Thyroid gland (tissue), 4 donors: ENCODE results near the gene AGK. TPM values are rescaled to one million over a fixed set of nuclear protein-coding genes. Genes with fewer than 3 reads are reported as not detected.
"Not testable (repeated sequence)": the region's sequence is repeated elsewhere in the genome, so short reads cannot be mapped to it uniquely, and the experiment has no call there.

Experiments used
- DNase-seq, 2 donors: peaks; one replicate each; pipeline ENCODE4 v3.0.0-alpha.2; 2019
- H3K27ac ChIP-seq, 3 donors: fragments of 200-600 bp; sonication (generic); 1 replicate in 2 of 3; 2 replicates in 1 of 3; pipeline ENCODE4 v1.5.1; 2016 to 2019; ENCODE audit warnings: mild to moderate bottlenecking in 1 of 3, moderate library complexity in 1 of 3
- H3K27me3 ChIP-seq: fragments of 200-600 bp; sonication (generic); one replicate; pipeline ENCODE4 v1.5.1; 2019
- H3K36me3 ChIP-seq, 2 donors: fragments of 200-600 bp; sonication (generic); one replicate each; pipeline ENCODE4 v1.5.1; 2016 to 2019
- H3K4me1 ChIP-seq, 2 donors: fragments of 200-600 bp; sonication (generic); one replicate each; pipeline ENCODE4 v1.5.1; 2017 to 2019
- H3K4me3 ChIP-seq, 3 donors: fragments of 200-600 bp; sonication (generic); replicated peaks in 1 of 3; 1 replicate in 2 of 3; 2 replicates in 1 of 3; pipeline ENCODE4 v1.5.1; 2016; ENCODE audit warnings: mild to moderate bottlenecking in 1 of 3
- H3K9me3 ChIP-seq: fragments of 200-600 bp; sonication (generic); one replicate; pipeline ENCODE4 v1.5.1; 2017
- POLR2A ChIP-seq, 2 donors: fragments of 450-650 bp; IDR thresholded peaks; one replicate each; pipeline ENCODE4 v1.6.1; 2017; ENCODE audit warnings: antibody characterized with exemption in 2 of 2, mild to moderate bottlenecking in 2 of 2, moderate library complexity in 1 of 2
- WGBS, 2 donors: methylation state at CpG; one replicate each; pipeline ENCODE4 v1.1.5; 2017; 5-methylcytosine and 5-hydroxymethylcytosine counted together
- intact Hi-C: fragments of 100-400 bp; cut with DNase I; formaldehyde crosslinking; loops from one replicate; pipeline ENCODE4 v1.15.1; 2023
- total RNA-seq, 4 donors: library from RNA; depleted of rRNA; stranded (reverse); fragments of >200 nt; gene quantifications; one replicate each; pipeline ENCODE4 v1.2.3, GENCODE V29; 2016
- TF ChIP-seq, protein P1 (sequence below), 6 experiments: fragments of 200-600 bp in 3 of 6; fragments of 450-650 bp in 3 of 6; sonication (generic) in 3 of 6; IDR thresholded peaks; one replicate each; pipeline ENCODE4 v1.5.1; 2016 to 2019; ENCODE audit warnings: antibody characterized with exemption in 6 of 6, mild to moderate bottlenecking in 2 of 6, inconsistent platforms in 1 of 6, moderate library complexity in 1 of 6

Gene AGK
- total RNA-seq, 4 donors from 2014 or later: 28.2 to 36.7 (median 32.2) TPM

DNA sequence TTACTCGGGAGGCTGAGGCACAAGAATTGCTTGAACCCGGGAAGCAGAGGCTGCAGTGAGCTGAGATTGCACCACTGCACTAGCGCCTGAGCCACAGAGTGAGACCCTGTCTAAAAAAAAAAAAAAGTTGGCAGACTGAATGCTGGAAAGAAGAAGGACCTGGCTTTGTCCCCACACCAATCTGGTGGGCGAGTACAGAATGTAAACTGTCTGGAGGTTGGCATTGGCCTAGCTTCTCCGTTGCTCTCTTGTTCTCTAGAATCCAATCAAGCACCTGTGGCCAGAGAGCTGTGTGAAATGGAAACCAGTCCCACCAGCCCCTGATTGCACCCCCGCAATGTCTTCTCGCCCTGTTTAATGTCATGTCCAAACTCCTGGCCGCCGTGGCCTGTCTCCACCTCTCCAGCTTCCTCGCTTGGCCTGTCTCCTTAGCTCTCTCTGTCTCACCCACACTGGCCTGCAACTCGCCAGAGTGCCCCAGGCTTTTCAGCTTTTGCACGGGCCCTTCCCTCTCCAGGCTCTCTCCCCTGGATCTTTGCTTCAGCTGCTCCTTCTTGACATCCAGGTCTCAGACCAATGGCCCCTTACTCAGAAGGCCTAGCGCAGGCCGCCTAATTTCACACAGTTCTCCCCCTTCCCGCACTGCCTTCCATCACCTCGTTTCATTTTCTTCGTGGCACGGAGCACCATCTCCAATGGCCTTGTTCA is 670 bp upstream of the AGK start:
- Histone ChIP-seq H3K27ac (peak overlapping the region in 1 of 3 donors; percentile 43), H3K9me3 (no peaks in the 10 kb centered on the region), H3K27me3 (no peaks in the 10 kb centered on the region), H3K4me3 (peak overlapping the region; percentile 81 to 87 (median 86)), H3K36me3 (no peaks in the 10 kb centered on the region), H3K4me1 (peaks cover 8 to 15% of the 10 kb centered on the region in 2 donors)
- DNase-seq: peak; percentile 8 to 12
- intact Hi-C loops: no loop called here
- TF ChIP-seq, protein P1, sequence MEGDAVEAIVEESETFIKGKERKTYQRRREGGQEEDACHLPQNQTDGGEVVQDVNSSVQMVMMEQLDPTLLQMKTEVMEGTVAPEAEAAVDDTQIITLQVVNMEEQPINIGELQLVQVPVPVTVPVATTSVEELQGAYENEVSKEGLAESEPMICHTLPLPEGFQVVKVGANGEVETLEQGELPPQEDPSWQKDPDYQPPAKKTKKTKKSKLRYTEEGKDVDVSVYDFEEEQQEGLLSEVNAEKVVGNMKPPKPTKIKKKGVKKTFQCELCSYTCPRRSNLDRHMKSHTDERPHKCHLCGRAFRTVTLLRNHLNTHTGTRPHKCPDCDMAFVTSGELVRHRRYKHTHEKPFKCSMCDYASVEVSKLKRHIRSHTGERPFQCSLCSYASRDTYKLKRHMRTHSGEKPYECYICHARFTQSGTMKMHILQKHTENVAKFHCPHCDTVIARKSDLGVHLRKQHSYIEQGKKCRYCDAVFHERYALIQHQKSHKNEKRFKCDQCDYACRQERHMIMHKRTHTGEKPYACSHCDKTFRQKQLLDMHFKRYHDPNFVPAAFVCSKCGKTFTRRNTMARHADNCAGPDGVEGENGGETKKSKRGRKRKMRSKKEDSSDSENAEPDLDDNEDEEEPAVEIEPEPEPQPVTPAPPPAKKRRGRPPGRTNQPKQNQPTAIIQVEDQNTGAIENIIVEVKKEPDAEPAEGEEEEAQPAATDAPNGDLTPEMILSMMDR (IDR thresholded peaks at IDR 0.05): no peak
- TF ChIP-seq POLR2A (IDR thresholded peaks at IDR 0.05): no peak
- 46 to 47% methylated on average over 18 of the region's 18 CpGs for WGBS, 2 donors

DNA sequence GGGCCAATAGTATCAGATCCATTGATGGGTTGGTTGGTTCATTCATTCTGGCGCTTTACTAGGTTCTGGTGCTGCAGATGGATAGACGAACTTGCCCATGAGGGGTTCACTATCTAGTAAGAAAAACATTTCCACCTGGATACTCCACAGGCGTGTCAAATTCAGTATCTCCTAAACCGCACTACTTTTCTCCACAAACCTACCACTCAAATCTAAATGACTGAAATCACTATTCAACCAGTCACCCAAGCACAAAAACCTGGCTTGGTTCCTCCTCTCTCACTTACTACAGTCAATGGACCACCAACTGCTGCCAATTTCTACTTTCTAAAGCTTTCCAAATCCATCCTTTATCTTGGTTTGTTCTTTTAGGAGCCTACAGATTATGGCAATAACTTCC is 572 bp downstream of the AGK start:
- H3K9me3 ChIP-seq: no peaks in the 10 kb centered on the region
- peak overlapping the region in 1 of 3 donors; percentile 60 for H3K27ac ChIP-seq
- no peak for DNase-seq
- H3K4me3 ChIP-seq: peak overlapping the region; percentile 81 to 87 (median 86)
- intact Hi-C loops: no loop called here
- no peaks in the 10 kb centered on the region for H3K36me3 ChIP-seq
- WGBS, 2 donors: 0 to 2% methylated on average over 4 of the region's 4 CpGs
- no peak for TF ChIP-seq POLR2A (IDR thresholded peaks at IDR 0.05)
- TF ChIP-seq, protein P1 (IDR thresholded peaks at IDR 0.05): no peak
- peaks cover 8 to 15% of the 10 kb centered on the region in 2 donors for H3K4me1 ChIP-seq
- no peaks in the 10 kb centered on the region for H3K27me3 ChIP-seq

DNA sequence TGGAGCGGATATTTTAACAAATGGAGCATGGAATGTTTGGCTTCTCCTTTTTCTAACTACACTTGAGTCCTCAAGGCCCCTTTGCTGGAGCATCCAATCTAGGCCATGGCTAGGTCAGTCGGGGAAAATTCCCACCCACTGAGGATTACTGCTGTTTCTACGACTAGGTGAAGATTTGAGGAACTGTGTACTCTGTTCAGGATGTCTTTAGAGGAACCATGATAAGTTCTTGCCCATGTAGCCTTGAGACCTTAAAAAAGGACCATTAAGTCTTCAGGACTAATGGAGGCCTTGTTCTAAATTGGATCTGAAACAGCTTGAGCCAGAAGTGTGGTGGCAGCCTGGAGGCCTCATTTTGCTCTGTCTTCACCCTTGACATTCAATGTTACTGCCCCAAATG is 6.2 kb downstream of the AGK start:
- no peak overlapping the region for H3K27ac ChIP-seq
- H3K36me3 ChIP-seq: no peaks in the 10 kb centered on the region
- H3K9me3 ChIP-seq: no peaks in the 10 kb centered on the region
- 88 to 95% methylated on average over 3 of the region's 3 CpGs for whole genome bisulfite sequencing, 2 donors
- TF ChIP-seq POLR2A (IDR thresholded peaks at IDR 0.05): no peak
- TF ChIP-seq, protein P1 (IDR thresholded peaks at IDR 0.05): no peak
- no peak for DNase-seq
- peaks cover 0 to 2% of the 10 kb centered on the region in 2 donors for H3K4me1 ChIP-seq
- intact Hi-C loops: no loop called here
- no peak overlapping the region for H3K4me3 ChIP-seq
- H3K27me3 ChIP-seq: no peaks in the 10 kb centered on the region

DNA sequence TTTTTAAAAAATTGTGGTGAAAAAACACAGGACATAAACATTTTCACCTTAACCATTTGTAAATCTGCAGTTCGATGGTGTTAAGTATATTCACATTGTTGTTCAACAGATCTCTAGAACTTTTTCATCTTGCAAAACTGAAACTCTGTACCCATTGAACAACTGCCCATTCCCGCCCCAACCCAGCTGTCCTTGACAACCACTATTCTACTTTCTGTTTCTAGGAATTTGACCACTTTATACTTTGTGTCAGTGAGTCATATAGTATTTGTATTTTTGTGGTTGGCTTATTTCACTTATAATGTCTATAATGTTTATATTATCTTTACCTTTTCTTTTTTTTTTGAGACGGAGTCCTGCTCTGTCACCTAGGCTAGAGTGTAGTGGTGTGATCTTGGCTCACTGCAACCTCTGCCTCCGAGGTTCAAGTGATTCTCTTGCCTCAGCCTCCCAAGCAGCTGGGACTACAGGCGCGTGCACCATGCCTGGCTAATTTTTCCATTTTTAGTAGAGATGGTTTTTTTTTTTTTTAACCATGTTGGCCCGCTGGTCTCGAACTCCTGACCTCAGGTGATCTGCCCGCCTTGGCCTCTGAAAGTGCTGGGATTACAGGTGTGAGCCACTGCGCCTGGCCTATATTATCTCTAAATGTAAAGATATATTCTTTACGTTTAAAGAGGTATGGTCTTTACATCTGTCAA is 6.8 kb downstream of the AGK start:
- H3K4me3 ChIP-seq, H3K27me3 ChIP-seq, intact Hi-C loops, H3K4me1 ChIP-seq, H3K9me3 ChIP-seq, H3K27ac ChIP-seq, DNase-seq, H3K36me3 ChIP-seq: not testable (repeated sequence)
- WGBS, 2 donors: 91 to 94% methylated on average over 11 of the region's 11 CpGs

DNA sequence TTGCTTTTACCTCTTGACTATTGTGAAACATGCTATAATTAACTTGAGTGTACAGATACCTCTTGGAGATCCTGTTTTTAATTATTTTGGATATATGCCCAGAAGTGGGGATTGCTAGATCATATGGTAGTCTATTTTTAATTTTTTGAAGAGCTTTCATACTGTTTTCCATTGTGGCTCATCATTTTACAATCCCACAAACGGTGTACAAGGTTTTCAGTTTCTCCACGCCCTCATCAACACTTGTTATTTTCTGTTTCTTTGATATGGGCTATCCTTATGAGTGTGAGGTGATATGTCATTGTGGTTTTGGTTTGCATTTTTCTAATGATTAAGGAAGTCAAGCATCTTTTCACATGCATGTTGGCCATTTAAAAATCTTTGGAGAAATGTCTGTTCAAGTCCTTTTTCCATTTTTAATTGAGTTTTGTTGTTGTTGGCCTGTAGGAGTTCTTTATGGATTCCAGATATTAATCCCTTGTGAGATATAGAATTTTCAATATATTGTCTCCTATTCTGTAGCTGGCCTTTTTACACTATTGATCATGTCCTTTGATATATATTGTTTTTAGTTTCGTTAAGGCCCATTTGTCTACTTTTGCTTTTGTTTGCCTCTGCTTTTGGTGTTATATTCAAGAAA is 7.5 kb downstream of the AGK start:
- 78 to 81% methylated on average over 3 of the region's 3 CpGs for WGBS, 2 donors
- no peak for DNase-seq
- no peaks in the 10 kb centered on the region for H3K36me3 ChIP-seq
- no peaks in the 10 kb centered on the region for H3K9me3 ChIP-seq
- H3K4me1 ChIP-seq: no peaks in the 10 kb centered on the region
- H3K27ac ChIP-seq: no peak overlapping the region
- H3K27me3 ChIP-seq: no peaks in the 10 kb centered on the region
- intact Hi-C loops: no loop called here
- no peak overlapping the region for H3K4me3 ChIP-seq
- no peak for TF ChIP-seq POLR2A (IDR thresholded peaks at IDR 0.05)
- TF ChIP-seq, protein P1 (IDR thresholded peaks at IDR 0.05): no peak
